Occipital lobe (tissue), 2 donors: ENCODE data around the gene SYT7. TPM values are rescaled to one million over a fixed set of nuclear protein-coding genes. Genes with fewer than 3 reads are reported as not detected.

Source experiments
- DNase-seq: peaks from one replicate; lab custom pipeline; 2025; lab: John Stamatoyannopoulos, UW
- total RNA-seq: library from RNA; depleted of rRNA; stranded (reverse); fragments of >200 nt; gene quantifications from one replicate; pipeline ENCODE4 v1.2.3, GENCODE V29; 2014

SYT7 gene
- total RNA-seq, 1 donor from 2014 or later, result 15.1 TPM

DNA sequence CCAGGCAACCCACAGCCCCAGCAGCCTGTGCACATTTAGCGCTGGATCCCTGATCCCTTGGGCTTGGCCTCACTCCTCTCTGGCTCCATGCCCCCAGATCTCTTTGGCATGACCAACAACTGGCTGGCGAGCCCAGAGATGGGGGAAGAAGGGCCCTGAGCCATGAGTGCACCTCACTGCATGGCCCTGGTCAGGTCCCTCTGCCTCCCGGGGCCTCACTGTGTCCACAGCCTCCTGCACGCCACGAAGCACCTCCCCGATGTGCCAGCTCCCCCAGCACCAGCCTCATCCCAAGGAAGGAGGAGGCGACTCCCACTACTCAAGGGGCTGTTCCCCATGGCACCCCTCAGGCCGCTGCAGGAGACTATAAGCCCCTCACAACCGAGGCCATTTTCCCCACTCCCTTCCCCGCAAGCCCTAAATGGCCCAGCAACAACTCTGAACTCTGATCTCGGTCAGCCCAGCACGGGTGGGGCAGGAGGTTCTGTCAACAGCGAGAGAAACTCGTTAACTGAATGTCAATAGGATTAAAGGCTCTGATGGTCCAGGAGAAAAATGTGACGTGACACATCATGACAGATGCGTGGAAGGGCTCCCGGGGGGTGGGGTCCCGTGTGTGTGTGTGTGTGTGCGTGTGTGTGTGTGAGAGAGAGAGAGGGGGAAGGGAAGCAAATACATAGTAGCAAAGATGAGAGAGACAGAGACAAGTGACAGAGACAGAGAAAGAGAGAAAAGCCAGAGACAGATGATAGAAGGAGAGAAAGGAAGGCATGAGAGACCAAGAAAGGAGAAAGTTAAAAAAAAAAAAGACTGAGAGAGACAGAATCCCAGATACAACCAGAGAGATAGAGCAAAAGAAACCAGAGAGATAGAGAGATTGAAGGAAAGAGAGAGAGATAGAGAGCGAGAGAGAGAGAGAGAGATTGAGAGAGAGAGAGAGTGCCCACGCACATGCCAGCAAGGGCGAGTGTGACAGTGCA lies 28.4 kb upstream of the SYT7 start:
- no peak for DNase-seq

DNA sequence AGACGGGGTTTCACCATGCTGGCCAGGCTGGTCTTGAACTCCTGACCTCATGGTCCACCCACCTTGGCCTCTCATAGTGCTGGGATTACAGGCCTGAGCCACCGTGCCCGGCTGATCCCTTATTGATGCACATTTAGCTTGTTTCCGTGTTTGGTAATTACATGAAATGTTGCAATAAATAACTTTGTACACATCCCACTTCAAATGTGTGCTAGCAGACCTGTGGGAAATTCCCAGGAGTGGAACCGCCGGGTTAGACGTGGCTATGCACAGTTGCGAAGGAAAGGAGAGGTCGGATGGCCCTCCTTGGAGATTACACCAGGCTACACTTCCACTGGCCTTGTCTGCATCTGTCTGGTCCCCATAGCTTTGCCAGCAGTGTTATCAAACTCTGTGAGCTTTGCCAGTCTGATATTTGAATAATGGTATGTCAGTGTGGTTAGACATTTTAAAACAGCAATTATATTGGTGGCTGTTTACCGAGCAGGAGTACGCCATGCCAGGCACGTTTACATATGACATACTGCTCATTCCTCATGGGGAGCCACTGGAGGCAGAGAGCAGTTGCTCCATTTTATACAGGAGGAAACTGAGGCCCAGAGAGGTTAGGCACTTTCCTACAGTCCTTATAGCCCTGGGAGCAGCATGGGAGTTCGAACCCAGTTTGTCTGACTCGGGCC lies 27.2 kb upstream of the SYT7 start:
- DNase-seq, result no peak

DNA sequence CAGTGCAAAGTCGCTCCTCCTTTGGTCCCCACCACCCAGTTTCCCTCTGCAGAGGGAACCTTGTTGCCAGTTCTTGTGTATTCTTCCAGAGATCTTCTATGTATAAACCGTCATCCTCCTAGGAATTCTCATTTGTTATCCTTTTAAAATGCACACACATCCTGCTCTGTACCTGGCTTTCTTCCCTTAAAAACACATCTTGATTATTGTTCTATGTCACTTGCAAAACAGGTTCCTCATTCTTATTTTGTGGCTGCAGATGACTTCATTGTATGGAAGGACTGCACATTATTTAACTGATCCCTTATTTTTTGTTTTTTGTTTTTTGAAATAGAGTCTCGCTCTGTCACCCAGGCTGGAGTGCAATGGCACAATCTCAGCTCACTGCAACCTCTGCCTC lies 26.6 kb upstream of the SYT7 start:
- DNase-seq, result no peak

DNA sequence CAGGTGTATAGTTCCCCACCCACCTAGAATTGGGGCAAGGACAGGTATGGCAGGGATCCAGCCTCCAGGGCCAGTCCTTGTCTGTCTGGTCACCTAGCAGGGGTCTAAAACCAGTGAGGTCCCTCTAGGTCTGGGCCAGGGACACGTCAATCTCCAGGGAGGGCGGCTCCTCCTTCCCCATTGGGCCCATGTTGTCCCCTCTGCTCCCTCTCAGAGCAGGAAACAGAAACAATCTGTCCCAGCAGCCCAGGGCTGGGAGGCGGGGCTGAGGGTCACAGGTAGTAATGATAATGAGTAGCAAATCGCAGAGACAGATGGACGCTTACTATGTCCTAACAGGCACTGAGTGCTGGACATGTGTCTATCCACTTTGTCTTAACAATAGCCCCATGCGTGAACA lies 22.8 kb upstream of the SYT7 start:
- no peak for DNase-seq

DNA sequence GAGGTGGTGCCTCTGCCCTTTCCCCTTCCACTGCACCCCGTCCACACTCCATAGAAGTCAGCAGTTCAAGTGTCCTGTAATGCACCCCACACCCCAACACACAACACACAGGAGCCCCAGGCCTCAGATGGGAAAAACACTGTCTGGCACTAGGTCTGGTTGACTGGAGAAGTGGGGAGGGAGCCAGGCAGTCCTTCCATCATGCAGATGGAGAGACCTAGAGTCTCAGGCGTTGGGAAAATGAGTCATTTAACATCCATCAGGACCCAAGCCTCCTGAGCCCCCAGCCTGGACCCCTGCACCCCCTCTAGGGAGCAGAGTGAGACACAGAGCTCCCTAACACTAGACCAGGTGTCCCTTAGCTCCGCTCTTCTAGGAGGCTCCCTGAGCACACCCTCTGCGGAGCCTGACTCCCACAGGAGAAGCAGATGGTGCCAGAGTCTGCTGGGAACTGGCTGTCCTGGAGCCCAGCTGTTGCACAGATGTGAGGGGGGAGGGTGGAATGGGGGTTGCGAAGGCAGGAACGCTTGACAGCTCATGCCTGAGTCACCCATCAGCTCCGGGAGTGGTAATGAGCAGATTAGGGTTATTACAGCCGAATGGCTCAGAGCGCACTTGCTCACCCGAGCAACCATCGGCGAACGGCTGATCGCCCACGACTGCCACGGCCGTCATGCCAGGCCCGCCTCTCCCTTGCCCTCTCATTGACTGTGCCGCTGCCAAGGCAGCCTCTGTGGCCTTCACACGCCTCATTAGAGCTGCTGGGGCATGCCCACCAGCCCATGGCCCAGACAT lies 22.1 kb upstream of the SYT7 start:
- peak; percentile 82 for DNase-seq

DNA sequence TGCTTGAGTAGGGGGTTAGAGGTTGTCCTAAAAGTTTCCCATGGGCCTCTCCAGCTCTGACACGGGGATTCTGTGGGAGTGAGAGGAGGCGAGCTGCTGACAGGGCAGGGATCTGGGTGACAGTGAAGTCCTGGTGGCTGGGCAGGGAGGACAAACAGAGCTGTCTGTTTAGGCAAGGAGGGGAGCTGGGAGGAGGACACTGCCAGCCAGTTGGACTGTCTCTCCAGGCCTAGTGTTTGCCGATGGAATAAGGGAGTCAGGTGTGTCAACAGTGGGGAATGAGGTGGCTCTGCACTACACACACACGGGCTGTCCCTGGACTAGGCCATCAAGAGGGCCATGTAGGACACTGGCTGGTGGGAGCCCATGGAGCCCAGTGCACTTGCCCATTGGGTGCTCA lies 20.6 kb upstream of the SYT7 start:
- no peak for DNase-seq

DNA sequence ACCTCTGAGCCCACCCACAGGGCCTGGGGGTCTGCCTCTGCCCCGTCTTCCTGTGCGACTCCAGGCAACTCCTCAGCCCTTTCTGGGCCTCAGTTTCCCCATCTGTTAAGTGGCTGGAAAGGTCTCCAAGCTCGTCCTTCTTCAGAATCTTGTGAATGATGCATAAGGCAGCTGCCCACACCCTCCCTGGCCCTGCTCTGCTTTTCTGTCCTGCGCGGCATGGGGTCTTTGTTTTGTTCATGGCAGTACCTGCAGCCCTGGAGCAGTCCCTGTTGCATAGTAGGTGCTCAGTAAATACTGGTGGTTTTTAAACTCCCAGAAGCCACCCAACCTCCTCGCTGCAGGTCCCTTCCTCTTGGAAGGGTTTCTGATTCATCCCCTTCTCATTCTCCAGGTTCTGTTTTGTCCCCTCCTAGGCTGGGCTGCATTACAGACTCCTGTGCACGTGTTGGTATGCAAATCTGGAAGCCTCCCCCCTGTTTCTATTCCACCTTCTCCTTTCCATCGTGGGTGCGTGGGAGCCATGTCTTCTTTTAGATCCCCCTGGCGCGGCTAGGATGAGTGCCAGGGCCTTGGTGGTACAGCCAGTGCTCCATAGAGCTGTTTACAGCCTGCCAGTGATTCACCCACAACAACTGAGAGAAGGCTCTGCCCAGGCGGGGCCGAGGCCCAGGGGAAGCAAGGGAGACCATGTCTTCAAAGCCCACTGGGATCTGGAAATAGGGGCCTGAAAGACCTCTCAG lies 19.3 kb upstream of the SYT7 start:
- DNase-seq, result peak; percentile 79

DNA sequence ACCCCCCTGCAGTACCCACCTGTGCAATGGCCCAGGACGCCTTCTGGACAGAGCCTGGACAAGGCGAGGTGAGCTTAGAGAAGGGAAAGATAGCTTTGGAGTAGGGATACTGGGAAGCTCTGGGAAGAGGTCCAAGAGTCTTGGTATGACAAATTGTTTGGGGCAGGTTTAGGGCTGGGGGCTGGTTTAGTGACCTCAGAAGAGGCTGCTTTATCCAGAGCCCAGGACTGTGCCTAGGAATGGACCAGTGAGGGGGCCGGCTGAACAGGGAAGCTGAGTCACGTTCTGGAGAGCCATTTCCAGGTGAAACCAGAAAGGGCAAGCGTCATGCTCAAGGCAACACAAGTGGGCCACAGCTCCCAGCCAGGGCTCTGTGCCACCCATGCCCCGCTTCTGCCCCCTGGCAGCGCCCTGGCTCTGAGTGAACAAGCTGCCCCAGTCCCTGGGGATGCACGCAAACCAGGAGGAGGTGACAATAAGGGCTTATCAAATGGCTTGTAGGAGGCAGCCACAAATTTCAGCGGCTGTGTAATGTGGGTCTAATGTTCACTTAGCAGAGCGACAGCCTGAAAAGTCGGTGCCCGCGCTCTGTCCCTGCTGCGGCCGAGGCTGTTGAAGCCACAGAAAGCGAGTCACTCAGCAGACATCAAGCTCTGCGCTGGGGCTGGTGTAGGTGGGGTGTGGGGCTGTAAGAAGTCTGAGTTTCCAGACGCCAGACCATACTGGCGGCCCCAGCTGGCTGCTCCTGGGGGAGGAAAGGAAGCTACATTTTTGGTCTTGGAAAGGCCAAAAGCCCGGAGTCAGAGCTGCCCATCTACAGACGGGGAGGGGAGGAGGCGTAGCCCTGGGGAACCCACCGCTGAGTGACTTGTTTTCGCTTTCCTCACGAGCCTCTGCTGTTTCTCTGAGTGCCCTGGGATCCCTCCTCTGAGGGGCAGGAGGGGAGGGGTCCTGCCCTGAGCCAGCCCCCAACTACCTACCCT lies 18.3 kb upstream of the SYT7 start:
- no peak for DNase-seq

DNA sequence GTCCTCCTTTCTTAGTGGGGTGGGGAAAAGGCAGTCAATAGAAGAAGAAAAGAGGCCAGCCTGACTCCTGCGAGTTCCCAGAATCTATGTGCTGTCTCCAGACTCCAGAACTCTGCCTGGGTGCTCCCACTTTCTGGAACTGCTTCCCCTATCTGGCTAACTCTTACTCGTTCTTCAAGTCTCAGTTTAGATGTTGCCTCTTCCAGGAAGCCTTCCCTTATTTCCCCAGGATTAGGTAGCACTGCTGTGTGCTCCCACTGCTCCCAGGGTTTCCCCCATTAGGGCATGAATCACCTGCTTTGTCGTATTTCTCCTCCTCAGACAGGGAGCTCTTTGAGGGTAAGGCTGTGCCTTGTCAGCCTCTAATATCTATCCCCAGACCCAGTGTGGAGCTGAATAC lies 17.5 kb upstream of the SYT7 start:
- DNase-seq, result no peak

DNA sequence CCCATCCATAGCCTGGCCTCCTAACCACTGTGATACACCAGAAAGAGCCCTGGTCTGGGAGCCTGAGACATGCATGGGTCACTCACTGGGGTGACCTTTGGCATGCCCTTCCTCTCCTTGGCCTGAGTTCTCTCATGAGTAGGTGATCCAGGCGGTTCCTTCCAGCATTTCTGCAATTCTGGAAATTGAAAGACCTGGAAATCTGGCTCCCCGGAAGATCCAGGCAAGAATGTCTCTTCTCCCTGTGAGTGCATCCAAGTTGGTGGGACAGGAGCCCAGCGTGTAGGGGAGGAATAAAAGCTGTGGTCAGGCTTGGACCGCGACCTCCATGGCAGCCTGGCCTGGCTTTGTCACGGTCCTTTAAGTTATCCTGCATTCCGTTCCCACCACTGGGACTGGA lies 16.1 kb upstream of the SYT7 start:
- DNase-seq, result no peak

DNA sequence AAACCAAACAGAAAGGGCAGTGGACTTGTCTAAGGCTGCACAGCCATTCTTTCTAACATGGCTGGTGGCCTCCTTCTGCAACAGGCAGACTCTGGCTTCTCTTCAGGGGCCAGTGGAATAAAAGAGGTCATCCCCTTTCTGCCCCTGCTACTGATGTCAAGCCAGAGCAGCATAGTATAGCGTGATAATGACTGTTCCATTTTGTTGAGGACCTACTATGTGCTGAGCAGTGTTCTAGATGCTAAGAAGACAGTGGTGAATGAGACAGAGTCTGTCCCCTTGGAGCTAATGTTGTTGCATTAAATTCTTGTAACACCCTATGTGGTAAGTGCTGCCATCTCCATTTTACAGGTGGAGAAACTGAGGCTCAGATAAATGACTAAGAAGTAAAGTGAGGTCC lies 15.7 kb upstream of the SYT7 start:
- DNase-seq, result no peak

DNA sequence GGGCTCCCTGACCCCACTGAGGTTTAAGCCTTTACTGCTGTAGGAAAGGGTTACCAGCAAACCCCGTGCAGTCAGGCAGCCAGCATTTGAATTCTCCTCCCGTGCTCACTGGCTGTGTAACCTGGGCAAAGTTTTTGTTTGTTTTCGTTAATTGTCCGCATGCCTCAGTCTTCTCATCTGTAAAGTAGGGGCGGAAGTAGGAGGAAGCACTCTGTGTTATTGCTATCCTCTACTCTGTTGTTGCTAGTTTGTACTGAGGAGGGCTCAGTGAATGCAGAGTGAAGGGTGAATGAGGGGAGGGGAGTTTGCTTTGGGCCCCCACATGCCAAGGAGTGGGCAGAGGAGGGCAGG lies 14.0 kb upstream of the SYT7 start:
- DNase-seq, result no peak

DNA sequence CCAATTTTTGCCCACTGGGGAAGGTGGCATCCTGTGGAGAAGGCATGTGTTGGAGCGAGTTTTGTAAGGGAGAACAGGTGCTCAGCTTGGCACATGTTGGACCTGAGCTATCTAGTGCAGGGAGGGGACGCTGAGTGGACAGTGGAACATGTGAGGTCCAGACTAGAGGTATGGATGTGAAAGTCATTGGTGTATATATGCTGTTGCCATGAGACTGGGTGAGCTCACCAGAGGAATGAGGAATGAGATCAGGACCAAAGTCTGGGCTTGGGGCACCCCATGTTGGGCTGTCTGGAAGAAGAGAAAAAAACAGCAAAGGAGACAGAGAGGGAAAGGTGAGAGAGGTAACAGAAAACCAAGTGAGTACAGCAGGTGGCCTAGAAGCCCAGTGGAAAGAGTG lies 12.3 kb upstream of the SYT7 start:
- DNase-seq, result no peak

DNA sequence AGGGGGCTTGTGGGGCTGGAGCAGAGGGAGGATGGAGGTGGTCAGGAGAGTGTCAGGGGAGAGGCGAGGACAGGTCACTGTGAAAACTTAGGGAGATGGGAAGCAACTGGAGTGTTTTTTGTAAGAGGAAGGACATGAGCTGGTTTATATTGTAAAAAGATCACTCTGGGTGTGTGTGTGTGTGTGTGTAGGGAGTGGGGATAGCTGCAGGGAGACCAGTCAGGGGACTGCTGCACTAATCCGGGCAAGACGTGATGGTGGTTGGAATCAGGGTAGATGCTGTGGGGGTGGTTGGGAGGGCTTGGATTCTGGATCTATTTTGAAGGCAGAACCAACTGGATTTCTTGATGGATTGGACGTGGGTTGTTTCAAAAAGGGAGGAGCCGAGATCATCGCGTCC lies 11.3 kb upstream of the SYT7 start:
- no peak for DNase-seq

DNA sequence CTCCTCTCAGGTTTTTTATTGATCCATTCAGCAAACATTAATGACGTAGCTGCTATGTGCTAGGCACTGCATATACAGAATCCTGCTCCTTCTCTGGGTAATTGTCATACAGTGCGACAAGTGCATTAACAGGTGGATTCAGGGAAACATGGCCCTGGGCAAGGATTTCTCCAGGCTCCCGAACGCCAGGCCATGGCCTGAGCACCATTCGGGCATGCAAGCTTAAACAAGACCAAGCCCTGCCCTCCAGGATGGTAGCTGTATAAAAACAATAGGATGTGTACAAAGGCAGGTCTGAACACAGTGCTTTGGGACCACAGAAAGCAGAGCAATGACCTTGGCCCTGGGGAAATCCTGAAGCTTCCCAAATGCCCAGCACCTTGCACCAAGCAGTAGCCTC lies 9.1 kb upstream of the SYT7 start:
- no peak for DNase-seq

DNA sequence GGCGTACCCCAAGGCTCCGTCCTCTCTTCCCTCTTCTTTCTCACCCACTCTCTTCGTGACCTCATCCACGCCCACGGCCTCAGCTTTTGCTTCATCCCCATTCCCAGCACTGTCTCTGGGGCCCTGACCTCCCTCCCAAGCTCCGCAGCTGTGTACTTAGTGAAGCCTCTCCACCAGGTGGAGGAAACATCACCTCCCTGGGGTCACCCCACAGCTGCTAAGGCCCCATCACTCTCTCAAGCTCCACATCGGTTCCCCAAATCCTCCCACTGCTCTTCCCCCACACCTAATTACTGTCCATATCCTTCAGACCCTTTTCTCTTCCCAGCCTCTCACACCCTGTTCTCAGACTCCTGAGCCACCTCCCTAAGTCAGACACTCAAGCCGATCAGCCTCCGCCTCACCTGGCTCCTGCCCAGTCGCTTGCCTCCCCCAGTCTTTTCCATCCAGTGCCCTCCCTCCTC lies 7.9 kb upstream of the SYT7 start:
- no peak for DNase-seq

DNA sequence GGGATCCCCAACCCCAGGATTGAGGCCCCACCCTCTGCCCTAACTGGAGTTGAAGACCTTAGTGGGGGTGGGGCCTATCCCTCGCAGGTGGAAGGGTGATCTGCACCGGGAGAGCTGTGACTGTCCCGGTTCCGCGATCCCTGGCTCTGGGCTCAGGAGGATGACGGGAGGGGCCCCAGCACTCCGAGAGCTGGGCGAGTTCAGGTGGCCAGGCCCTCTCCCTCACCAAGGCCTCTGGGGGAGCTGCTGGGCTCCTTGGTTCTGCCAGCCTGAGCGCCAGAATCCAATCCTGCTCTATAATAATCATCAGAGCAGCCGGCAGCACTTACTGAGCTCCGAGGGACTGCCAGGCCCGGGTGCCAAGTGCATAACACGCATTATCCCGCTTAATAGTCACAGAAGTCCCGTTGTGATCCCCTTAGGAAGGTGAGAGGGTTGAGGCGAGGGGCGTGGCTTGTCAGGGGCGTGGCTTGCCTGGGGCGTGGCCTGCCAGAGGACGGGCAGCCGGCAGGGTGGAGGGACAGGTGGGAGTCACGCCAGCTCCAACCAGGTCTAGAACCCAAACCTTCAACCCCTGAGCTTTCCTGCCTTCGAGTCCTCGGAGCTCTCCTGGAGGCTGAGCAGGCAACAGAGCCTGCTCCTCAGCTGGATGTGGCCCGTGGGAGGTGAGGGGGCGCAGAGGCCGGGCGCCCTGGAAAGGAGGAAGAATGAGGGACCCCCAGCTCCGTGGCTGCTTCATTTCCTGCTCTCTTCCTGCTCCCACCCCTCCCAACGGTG lies 7.3 kb upstream of the SYT7 start:
- no peak for DNase-seq

DNA sequence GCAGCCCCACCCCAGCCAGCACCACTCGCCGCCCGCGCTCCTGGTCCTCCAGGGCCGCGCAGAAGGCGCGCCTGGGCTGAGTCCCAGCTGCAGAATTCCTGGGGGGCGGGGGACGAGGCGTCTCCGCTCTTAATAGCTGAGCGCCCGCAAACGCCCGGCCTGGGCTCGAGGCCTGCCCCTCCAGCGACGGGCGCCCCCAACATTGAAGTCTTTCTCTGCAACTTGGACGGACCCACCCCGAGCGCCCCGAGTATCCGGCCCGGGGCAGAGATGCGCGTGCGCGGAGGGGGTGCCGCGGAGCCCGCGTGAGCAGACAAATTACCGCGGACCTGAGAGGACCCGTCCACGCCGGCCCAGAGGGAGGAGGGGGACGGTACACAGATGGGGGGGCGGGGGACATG lies 6.7 kb upstream of the SYT7 start:
- DNase-seq, result no peak

DNA sequence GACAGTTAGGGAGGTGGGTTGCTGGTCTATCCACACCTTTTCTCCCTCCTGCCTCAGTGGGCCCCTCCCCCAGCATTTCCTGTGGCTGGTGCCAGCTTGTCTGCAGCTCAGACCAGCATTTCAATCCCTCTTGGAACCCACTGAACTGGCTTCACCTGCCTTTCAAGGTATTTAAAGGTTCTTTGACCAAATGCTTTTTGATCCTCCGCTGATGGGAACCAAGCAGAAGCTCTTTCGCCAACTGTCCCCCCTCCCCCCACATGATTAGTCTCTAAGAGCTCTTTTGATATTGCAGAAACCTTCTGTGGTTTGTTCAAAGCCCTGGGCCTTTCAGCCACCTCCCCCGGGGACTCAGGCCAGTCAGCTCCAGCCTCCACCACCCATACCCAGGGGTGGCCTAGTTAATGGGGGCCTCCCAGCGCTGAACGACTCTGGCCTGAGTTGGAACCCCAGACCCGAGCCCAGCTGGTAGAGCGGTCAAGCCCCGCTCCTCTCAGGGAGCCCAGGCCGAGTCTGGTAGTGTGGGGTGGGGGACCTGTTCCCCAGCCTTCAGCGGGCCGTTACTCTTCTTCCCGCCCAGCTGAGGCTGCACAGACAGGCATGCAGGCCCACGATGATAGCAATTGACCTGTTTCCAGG lies 6.0 kb upstream of the SYT7 start:
- DNase-seq, result no peak
